Gastrocnemius medialis (tissue), 4 donors: Measurements from ENCODE around the gene WWOX.

Experiments
- CTCF ChIP-seq, 5 experiments: fragments of 450-650 bp in 3 of 5; fragments of 200-600 bp in 2 of 5; sonication (generic) in 2 of 5; IDR thresholded peaks in 4 of 5; conservative IDR thresholded peaks in 1 of 5; 1 replicate in 4 of 5; 2 replicates in 1 of 5; pipeline ENCODE4 v1.5.1; 2016 to 2019; ENCODE audit warnings: antibody characterized with exemption in 5 of 5, mild to moderate bottlenecking in 3 of 5, moderate library complexity in 3 of 5
- POLR2A ChIP-seq, 2 donors: fragments of 450-650 bp; IDR thresholded peaks; one replicate each; pipeline ENCODE4 v1.6.1; 2017; ENCODE audit warnings: antibody characterized with exemption in 2 of 2, mild to moderate bottlenecking in 2 of 2, moderate library complexity in 2 of 2

GRCh38 chr16:78697426-78697825 lies 598.0 kb downstream of the WWOX start:
- TF ChIP-seq CTCF (IDR thresholded peaks at IDR 0.05 in 4 of 5, conservative IDR thresholded peaks at IDR 0.05 in 1 of 5) (no peak), POLR2A (IDR thresholded peaks at IDR 0.05) (no peak)
